Measurements from ENCODE around the gene BPIFB3. TPM values are rescaled to one million over a fixed set of nuclear protein-coding genes. Genes with fewer than 3 reads are reported as not detected.

The BPIFB3 gene
- polyA plus RNA-seq, 3 donors: not detected

GRCh38 chr20:33072813-33073212 lies 19.1 kb downstream of the BPIFB3 start:
- Mint-ChIP-seq H3K4me1 (peaks cover 6% of the 10 kb centered on the region), H3K9me3 (no peaks in the 10 kb centered on the region), H3K27me3 (ENCODE audit: low read depth in 3 of 3) (peaks cover 1 to 4% (median 1%) of the 10 kb centered on the region in 3 donors), H3K4me3 (no peak overlapping the region), H3K36me3 (no peaks in the 10 kb centered on the region), H3K27ac (no peak overlapping the region)
- no peak overlapping the region for H2AFZ ChIP-seq (ENCODE audit: insufficient read depth, low read depth, low read length, poor library complexity, severe bottlenecking)
- H3K27me3 ChIP-seq (ENCODE audit: control insufficient read depth in 2 of 2, insufficient read depth in 2 of 2, low read length in 2 of 2): no peaks in the 10 kb centered on the region
- no peak overlapping the region for H3K27ac ChIP-seq (ENCODE audit: low read depth in 1 of 2, low read length in 2 of 2)
- intact Hi-C loops (cut with micrococcal nuclease): no loop called here
- H3K4me3 ChIP-seq (replicated peaks in 1 of 3; ENCODE audit: low read depth in 2 of 3, low read length in 3 of 3): no peak overlapping the region
- no peak for TF ChIP-seq CTCF (IDR thresholded peaks at IDR 0.05)
- H3K36me3 ChIP-seq (replicated peaks in 1 of 2; ENCODE audit: control insufficient read depth in 1 of 2, insufficient read depth in 2 of 2, low read length in 2 of 2): no peaks in the 10 kb centered on the region
- no peaks in the 10 kb centered on the region for H4K20me1 ChIP-seq (ENCODE audit: insufficient read depth, low read length)
- no peaks in the 10 kb centered on the region for H3K79me2 ChIP-seq (ENCODE audit: insufficient read depth, low read length)
- no peak for DNase-seq
- no peak overlapping the region for H3K9ac ChIP-seq (ENCODE audit: insufficient read depth, low read length, poor library complexity, severe bottlenecking)
- H3K9me3 ChIP-seq (replicated peaks in 1 of 2; ENCODE audit: control insufficient read depth in 1 of 2, insufficient read depth in 1 of 2, low read length in 2 of 2): no peaks in the 10 kb centered on the region
- 100% methylated on average over 2 of the region's 2 CpGs for WGBS (ENCODE audit: insufficient coverage)
- H3K4me2 ChIP-seq (replicated peaks; ENCODE audit: extremely low read depth, low read length, poor library complexity, severe bottlenecking): no peak overlapping the region
- H3K4me1 ChIP-seq (ENCODE audit: control insufficient read depth in 1 of 2, insufficient read depth in 2 of 2, low read length in 2 of 2): peaks cover 6 to 7% of the 10 kb centered on the region in 2 donors

DNA sequence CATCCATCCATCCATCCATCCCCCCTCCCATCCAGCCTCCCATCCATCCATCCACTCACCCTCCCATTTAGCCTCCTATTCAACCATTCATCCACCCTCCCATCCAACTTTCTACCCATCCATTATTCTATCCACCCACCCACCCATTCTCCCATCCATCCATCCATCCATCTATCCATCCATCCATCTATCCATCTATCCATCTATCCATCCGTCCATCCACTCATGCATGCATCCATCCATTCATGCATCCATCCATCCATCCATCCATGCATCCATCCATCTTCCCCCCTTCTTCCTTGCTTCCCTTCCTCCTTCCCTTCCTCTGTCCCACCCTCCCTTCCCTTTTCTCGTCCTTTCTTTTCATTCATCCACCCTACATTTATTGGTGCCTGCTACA lies 21.0 kb downstream of the BPIFB3 start:
- no peaks in the 10 kb centered on the region for H3K9me3 Mint-ChIP-seq
- H3K4me2 ChIP-seq (replicated peaks; ENCODE audit: extremely low read depth, low read length, poor library complexity, severe bottlenecking): no peak overlapping the region

More for the DNA sequence above, 21.0 kb downstream of the BPIFB3 start:
- Histone ChIP-seq H3K9ac (ENCODE audit: insufficient read depth, low read length, poor library complexity, severe bottlenecking) (no peak overlapping the region), H4K20me1 (ENCODE audit: insufficient read depth, low read length) (no peaks in the 10 kb centered on the region), H3K4me1 (ENCODE audit: control insufficient read depth in 1 of 2, insufficient read depth in 2 of 2, low read length in 2 of 2) (no peaks in the 10 kb centered on the region), H3K9me3 (replicated peaks in 1 of 2; ENCODE audit: control insufficient read depth in 1 of 2, insufficient read depth in 1 of 2, low read length in 2 of 2) (no peaks in the 10 kb centered on the region), H3K36me3 (replicated peaks in 1 of 2; ENCODE audit: control insufficient read depth in 1 of 2, insufficient read depth in 2 of 2, low read length in 2 of 2) (no peaks in the 10 kb centered on the region), H3K27ac (ENCODE audit: low read depth in 1 of 2, low read length in 2 of 2) (no peak overlapping the region), H3K4me3 (replicated peaks in 1 of 3; ENCODE audit: low read depth in 2 of 3, low read length in 3 of 3) (no peak overlapping the region), H3K79me2 (ENCODE audit: insufficient read depth, low read length) (no peaks in the 10 kb centered on the region), H3K27me3 (ENCODE audit: control insufficient read depth in 2 of 2, insufficient read depth in 2 of 2, low read length in 2 of 2) (no peaks in the 10 kb centered on the region), H2AFZ (ENCODE audit: insufficient read depth, low read depth, low read length, poor library complexity, severe bottlenecking) (no peak overlapping the region)
- DNase-seq: no peak
- no peaks in the 10 kb centered on the region for H3K36me3 Mint-ChIP-seq
- no peak for TF ChIP-seq CTCF (IDR thresholded peaks at IDR 0.05)
- WGBS (ENCODE audit: insufficient coverage): 76% methylated on average over 1 of the region's 2 CpGs
- peaks cover 0 to 4% (median 1%) of the 10 kb centered on the region in 3 donors for H3K27me3 Mint-ChIP-seq (ENCODE audit: low read depth in 3 of 3)
- H3K4me3 Mint-ChIP-seq: no peak overlapping the region
- H3K27ac Mint-ChIP-seq: no peak overlapping the region
- H3K4me1 Mint-ChIP-seq: no peaks in the 10 kb centered on the region
- intact Hi-C loops (cut with micrococcal nuclease): no loop called here

Measured in CD14-positive monocyte (primary cell).